GM12864 (cell line): Measurements from ENCODE around the gene ZNF329.

ENCODE experiments used
- DNase-seq: peaks from one replicate; pipeline ENCODE4 v3.0.0-alpha.2; 2011; ENCODE audit warnings: low read depth
- H3K4me3 ChIP-seq: 2 replicates; pipeline ENCODE4 v1.5.1; 2011; ENCODE audit warnings: mild to moderate bottlenecking, low read depth, low read length, control low read depth
- TF ChIP-seq, protein P1 (sequence below): IDR thresholded peaks from 2 replicates; pipeline ENCODE4 v1.5.1; 2011; ENCODE audit warnings: low read depth, mild to moderate bottlenecking, moderate library complexity, low read length, control low read depth, inconsistent platforms; ENCODE audit errors: missing control alignments

The ZNF329 gene

GRCh38 chr19:58118979-58119733, 31.4 kb downstream of the ZNF329 start:
- no peak for DNase-seq
- H3K4me3 ChIP-seq = no peak overlapping the region
- TF ChIP-seq, protein P1, sequence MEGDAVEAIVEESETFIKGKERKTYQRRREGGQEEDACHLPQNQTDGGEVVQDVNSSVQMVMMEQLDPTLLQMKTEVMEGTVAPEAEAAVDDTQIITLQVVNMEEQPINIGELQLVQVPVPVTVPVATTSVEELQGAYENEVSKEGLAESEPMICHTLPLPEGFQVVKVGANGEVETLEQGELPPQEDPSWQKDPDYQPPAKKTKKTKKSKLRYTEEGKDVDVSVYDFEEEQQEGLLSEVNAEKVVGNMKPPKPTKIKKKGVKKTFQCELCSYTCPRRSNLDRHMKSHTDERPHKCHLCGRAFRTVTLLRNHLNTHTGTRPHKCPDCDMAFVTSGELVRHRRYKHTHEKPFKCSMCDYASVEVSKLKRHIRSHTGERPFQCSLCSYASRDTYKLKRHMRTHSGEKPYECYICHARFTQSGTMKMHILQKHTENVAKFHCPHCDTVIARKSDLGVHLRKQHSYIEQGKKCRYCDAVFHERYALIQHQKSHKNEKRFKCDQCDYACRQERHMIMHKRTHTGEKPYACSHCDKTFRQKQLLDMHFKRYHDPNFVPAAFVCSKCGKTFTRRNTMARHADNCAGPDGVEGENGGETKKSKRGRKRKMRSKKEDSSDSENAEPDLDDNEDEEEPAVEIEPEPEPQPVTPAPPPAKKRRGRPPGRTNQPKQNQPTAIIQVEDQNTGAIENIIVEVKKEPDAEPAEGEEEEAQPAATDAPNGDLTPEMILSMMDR = no peak

DNA sequence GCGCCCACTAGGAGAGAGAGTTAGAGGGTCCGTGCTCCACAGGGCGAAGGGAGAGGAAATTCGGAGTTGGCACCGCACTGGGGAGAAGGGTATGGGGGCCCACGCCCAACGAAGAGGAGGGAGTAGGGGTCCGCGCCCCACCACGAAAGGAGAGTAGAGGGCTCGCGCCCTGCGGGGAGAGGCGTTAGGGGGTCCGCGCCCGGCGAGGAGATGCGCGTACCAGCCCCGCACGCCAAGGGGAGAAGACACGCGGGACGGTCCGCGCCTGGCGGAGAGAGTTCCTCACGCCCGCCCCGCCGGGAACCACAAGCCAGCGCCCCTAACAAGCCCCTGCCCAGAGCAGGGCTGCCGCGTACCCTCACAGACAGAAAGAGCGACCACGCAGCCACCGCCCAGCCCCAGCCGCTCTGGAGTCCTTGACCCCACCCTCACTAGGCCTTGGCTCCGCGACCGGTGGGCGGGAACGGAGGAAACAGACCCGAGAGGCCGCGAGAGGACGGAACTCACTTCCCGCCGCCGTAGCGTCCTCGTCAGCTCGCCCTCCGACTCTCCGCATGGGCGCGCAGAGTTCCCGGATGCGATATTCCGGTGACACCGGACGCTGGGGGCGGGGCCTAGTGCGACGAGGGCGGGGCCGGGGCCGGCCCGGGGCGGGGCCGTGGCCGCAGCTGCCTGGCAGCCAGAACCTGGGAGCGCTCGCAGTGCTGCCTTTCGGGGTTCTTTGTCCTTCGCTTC, 32.6 kb downstream of the ZNF329 start:
- DNase-seq = no peak

GRCh38 chr19:58108546-58108817, 42.1 kb downstream of the ZNF329 start:
- TF ChIP-seq, protein P1 = no peak
- no peak overlapping the region for H3K4me3 ChIP-seq
- no peak for DNase-seq

More for the DNA sequence above, 32.6 kb downstream of the ZNF329 start:
- no peak overlapping the region for H3K4me3 ChIP-seq
- TF ChIP-seq, protein P1 = no peak

- TF ChIP-seq, protein P1 = no peak
- DNase-seq = no peak
- no peak overlapping the region for H3K4me3 ChIP-seq
Measured at GRCh38 chr19:58107778-58108545, 42.6 kb downstream of the ZNF329 start.

- peak overlapping the region; percentile 39 for H3K4me3 ChIP-seq
- TF ChIP-seq, protein P1 = no peak
- DNase-seq = no peak
Measured at GRCh38 chr19:58098682-58098998, 51.9 kb downstream of the ZNF329 start.

- TF ChIP-seq, protein P1 = no peak
- H3K4me3 ChIP-seq = peak within 1 kb of the TSS; percentile 46
- peak; percentile 42 for DNase-seq
Measured at GRCh38 chr19:58097781-58098681, 52.6 kb downstream of the ZNF329 start, which contains the start of gene ZSCAN18. TSS of gene ZSCAN18 (minus strand) at chr19:58098231. CDS start at chr19:58090267, 7,964 bp downstream.
